GM21723 (cell line): ENCODE measurements around the gene SLC27A5.
A peak's percentile ranks its signal among the peaks of the same experiment; 100 is the strongest.
"Not testable (repeated sequence)": the region's sequence is repeated elsewhere in the genome, so short reads cannot be mapped to it uniquely, and the experiment has no call there.

ENCODE experiments used
- ATAC-seq: cut with Tn5 transposase; IDR thresholded peaks from one replicate; pipeline ENCODE4 v1.9.1; 2021; ENCODE audit warnings: mild to moderate bottlenecking, moderate library complexity; ENCODE audit not compliant: unreplicated experiment

Gene SLC27A5

DNA sequence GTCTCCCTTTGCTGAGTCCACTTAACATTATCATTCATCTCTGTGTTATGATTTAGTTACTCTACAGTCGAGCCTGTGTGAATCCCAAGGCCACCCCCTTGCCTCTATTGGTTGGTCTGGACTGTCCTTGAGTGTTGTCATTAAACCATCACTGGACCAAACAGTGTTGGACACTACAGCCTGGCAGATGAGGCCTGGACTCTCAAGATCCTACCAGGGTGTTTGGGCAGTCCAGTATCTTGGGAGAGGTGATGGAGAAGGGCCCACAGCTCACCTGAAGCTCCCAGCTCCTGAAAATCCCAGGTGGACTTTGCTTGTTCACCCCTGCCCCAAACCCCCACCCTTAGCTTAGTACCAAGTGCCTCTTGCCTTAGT is 39.3 kb upstream of the SLC27A5 start:
- ATAC-seq, result no peak

DNA sequence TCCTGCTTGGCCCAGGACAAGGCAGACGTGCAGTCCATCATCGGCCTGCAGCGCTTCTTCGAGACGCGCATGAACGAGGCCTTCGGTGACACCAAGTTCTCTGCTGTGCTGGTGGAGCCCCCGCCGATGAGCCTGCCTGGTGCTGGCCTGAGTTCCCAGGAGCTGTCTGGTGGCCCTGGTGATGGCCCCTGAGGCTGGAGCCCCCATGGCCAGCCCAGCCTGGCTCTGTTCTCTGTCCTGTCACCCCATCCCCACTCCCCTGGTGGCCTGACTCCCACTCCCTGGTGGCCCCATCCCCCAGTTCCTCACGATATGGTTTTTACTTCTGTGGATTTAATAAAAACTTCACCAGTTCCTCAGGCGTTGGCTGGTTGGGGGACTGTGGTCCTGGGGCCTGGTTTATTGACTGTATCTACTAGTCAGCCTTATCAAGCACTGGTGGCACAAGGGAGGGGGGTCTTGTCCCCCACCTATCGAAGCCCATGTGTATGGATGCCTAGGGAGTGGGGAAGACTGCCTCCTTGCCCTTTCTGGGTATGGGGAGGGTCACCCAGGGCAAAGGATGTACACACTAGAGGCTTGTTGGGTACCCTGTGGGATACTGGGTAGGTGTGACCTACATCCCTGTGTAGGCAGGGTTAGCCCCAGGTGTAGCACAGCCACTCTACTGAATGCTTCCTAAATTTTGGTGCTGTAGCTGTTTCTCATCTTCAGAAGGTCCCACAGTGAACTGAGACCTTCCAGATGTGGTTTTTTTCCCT is 38.8 kb upstream of the SLC27A5 start:
- no peak for ATAC-seq

DNA sequence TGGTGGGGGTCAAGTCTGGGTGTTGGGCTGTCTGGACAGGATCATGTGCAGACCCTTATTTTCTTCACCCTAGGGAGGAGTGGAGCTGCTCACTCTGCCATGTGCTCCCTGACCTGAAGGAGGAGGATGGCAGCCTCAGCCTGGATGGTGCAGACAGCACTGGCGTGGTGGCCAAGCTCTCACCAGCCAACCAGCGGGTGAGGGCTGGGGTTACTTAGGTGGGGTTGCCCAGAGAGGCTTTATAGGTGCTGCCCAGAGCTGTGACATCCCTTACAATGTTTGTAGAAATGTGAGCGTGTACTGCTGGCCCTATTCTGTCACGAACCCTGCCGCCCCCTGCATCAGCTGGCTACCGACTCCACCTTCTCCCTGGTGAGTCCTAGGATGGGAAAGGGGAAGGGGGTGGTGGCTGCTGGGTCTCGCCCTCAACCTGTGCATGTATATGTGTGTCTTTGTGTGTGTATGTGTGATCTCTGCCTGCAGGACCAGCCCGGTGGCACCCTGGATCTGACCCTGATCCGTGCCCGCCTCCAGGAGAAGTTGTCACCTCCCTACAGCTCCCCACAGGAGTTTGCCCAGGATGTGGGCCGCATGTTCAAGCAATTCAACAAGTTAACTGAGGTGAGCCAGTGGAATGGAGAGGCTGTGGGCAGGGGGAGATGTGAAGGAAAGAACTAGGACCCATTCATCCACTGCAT is 38.0 kb upstream of the SLC27A5 start:
- no peak for ATAC-seq

DNA sequence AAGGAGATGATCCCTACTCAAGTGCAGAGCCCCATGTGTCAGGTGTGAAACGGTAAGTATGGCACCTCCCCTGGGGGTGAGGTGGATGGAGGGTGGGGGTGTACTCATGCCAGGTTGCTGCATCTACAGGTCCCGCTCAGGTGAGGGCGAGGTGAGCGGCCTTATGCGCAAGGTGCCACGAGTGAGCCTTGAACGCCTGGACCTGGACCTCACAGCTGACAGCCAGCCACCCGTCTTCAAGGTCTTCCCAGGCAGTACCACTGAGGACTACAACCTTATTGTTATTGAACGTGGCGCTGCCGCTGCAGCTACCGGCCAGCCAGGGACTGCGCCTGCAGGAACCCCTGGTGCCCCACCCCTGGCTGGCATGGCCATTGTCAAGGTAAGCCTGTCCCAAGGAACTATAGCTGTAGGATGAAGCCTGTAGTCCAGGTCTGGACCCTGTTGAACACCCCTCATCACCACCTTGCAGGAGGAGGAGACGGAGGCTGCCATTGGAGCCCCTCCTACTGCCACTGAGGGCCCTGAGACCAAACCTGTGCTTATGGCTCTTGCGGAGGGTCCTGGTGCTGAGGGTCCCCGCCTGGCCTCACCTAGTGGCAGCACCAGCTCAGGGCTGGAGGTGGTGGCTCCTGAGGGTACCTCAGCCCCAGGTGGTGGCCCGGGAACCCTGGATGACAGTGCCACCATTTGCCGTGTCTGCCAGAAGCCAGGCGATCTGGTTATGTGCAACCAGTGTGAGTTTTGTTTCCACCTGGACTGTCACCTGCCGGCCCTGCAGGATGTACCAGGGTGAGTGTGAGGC is 37.3 kb upstream of the SLC27A5 start:
- no peak for ATAC-seq

DNA sequence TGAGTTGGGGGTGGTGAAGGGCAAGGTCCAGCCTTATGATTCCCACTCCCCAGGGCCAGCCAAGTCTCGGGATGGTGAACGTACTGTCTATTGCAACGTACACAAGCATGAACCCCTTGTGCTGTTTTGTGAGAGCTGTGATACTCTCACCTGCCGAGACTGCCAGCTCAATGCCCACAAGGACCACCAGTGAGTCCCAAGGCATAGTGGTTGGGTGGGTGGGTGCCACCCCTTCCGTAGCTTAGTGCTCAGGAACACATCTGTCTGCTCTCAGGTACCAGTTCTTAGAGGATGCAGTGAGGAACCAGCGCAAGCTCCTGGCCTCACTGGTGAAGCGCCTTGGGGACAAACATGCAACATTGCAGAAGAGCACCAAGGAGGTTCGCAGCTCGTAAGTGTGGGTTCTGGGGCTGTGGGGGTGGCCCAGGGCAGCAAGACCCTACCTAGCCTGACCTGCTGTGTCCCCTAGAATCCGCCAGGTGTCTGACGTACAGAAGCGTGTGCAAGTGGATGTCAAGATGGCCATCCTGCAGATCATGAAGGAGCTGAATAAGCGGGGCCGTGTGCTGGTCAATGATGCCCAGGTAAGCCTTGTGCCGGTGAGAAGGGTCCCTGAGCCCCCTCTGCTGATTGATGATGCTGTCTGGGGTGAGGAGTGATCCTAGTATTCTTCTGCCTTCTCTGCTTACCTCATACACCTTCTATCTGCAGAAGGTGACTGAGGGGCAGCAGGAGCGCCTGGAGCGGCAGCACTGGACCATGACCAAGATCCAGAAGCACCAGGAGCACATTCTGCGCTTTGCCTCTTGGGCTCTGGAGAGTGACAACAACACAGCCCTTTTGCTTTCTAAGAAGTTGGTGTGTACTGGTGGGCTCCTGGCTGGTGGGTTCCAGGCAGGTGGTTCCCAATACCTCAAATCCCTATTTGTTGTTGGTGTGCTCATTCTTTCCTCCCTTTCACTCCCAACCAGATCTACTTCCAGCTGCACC is 35.8 kb upstream of the SLC27A5 start:
- no peak for ATAC-seq

DNA sequence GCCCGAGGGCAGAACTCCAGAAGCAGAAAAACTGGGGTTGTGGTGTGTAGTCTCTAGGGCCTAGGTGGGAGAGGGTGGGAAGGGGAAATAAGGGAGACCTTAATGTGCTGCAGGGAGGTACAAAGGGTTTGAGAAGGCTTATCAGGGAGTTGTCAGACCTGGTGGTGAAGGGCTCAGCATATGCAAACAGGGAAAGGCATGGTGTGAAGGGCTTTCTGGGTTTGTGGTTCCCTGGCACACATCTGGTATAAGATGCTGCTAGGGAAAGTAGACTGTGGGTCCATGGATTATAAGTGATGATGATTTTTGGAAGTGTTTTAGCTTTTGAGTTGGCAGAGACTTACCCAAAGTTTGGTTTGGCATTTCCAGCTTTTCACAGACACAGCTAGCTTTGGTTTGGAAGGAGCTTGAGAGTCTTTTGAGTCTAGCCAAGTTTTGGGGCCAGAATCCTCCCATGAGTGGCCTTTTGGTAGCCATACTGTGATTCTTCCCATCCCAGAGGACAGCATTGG is 34.3 kb upstream of the SLC27A5 start:
- no peak for ATAC-seq

DNA sequence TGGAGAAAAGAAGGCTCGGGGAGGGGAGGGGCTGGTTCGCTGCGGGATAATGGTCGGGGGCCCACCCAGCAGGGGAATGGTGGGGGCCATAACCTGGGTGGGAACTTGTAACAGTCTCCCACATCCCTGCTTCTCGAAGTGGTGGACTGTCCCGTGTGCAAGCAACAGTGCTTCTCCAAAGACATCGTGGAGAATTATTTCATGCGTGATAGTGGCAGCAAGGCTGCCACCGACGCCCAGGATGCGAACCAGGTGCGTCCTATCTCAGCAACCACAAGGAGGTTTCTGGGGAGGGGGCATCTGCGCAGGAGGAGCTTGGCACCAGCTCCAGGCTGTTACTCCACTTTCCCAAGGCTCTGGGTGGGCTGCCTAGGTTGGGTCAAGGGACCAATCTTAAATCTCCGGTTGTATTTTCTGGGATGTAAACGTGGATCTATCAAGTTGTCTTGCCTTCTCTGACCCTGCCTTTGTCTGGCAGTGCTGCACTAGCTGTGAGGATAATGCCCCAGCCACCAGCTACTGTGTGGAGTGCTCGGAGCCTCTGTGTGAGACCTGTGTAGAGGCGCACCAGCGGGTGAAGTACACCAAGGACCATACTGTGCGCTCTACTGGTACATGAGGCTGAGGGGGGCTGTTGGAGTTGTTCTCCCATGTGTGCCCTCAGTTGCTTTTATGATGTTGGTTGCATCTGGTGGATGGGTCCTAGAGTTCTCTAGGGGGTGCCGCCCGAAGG is 33.7 kb upstream of the SLC27A5 start:
- ATAC-seq, result no peak

DNA sequence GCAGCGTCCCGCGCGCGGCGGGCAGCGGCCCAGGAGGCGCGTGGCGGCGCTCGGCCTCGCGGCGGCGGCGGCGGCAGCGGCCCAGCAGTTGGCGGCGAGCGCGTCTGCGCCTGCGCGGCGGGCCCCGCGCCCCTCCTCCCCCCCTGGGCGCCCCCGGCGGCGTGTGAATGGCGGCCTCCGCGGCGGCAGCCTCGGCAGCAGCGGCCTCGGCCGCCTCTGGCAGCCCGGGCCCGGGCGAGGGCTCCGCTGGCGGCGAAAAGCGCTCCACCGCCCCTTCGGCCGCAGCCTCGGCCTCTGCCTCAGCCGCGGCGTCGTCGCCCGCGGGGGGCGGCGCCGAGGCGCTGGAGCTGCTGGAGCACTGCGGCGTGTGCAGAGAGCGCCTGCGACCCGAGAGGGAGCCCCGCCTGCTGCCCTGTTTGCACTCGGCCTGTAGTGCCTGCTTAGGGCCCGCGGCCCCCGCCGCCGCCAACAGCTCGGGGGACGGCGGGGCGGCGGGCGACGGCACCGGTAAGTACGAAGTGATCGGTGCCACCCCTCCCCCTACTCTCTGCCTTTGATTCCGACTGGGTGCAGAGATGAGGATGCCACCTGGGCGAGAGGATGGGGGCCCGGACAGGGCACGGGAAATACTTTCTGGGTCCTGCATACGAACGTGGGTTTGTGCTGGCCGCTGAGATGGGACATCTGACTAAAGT is 32.9 kb upstream of the SLC27A5 start:
- ATAC-seq, result peak; percentile 44

DNA sequence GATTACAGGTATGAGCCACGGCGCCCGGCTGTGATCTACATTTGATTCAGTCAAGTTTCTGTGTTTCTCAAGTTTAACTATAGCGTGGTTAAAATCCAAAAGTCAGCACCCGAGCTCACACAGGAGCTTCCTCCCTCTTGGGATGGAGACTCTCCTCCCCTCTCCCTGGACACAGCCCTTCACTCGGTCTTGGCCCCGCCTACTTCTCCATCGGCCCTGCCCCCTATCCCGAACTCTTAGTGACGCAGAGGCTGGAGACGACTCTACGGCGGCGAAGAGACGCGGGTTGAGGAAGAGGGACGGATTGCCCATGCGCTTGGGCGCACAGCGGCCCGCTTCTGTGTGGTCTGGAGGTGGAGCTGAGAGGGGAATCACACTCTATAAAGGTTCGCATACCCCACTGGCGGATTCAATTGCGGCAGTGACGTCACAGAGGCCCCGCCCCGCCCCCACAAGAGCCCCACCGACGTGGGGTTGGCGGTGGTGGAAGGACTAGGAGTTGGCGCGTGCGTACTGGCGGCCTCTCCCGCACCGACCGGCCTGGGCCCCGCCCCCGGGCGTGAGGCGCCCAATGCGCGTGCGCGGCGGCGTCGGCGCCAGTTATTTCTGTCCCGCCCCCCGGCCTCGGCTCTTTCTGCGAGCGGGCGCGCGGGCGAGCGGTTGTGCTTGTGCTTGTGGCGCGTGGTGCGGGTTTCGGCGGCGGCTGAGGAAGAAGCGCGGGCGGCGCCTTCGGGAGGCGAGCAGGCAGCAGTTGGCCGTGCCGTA is 32.2 kb upstream of the SLC27A5 start, which contains the start of gene TRIM28:
Gene TRIM28 (plus strand): TSS at position 239 of the 765 bp plus-strand sequence. CDS start 694 bp downstream, outside the sequence.
- peak; percentile 79 for ATAC-seq

DNA sequence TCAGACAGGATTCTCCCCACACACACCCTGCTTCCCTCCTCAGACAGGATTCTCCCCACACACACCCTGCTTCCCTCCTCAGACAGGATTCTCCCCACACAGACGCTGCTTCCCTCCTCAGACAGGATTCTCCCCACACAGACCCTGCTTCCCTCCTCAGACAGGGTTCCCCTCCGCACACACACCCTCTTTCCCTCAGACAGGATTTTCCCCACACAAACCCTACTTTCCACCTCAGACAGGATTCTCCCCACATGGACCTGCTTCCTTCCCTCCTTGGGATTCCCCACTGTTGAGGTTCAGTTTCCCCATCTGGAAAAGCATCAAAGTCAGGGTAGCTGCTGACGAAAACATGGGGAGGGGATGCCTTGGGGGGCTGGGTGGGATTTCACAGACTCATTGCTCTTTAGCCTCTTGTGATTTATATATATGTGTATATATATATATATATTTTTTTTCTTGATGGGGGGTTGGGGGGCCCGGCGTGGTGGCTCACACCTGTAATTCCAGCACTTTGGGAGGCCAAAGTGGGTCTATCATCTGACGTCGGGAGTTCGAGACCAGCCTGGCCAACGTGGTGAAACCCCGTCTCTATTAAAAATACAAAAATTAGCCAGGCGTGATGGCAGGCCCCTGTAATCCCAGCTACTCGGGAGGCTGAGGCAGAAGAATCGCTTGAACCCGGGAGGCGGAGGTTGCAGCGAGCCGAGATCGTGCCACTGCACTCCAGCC is 31.0 kb upstream of the SLC27A5 start:
- ATAC-seq, result not testable (repeated sequence)

DNA sequence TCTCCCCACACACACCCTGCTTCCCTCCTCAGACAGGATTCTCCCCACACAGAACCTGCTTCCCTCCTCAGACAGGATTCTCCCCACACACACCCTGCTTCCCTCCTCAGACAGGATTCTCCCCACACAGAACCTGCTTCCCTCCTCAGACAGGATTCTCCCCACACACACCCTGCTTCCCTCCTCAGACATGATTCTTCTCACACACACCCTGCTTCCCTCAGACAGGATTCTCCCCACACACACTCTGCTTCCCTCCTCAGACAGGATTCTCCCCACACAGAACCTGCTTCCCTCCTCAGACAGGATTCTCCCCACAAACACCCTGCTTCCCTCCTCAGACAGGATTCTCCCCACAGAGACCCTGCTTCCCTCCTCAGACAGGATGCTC is 27.4 kb upstream of the SLC27A5 start:
- not testable (repeated sequence) for ATAC-seq

DNA sequence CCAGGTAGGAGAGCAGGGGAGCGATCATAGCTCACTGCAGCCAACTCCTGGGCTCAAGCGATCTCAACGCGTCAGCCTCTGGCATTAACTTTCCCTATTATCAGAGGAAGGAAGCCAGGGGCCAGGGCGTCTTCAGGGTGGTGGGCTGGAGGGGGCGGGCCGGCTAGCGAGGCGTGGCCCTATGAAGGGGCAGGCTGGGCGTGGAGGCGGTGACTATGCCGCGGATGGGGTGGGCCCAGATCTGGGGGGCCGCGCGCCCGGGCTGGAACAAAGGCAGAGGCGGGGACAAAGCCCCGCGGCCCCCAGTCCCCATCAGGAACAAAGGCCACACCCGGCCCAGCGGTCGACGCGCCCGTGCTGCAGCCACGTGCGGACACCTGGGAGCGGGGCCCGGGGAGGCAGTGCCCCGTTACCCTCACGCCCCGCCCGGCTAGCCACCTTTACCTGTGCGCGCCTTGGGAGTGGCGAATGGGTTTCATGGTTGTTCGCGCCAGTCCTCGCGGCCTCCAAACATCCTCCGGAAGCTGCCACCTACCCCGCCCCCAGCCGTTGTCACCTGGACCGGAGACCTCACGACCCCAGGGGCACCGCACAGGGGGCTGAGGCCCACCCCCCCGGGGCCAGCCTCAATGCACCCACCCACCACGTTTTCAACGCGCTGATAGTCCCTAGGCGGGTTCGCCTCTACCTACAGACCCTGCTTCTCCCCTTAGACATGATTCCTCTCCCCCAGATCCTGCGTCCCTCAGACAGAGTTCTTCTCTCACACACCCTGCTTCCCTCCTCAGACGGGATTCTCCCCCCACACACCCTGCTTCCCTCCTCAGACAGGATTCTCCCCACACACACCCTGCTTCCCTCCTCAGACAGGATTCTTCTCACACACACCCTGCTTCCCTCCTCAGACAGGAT is 26.7 kb upstream of the SLC27A5 start:
- no peak for ATAC-seq

DNA sequence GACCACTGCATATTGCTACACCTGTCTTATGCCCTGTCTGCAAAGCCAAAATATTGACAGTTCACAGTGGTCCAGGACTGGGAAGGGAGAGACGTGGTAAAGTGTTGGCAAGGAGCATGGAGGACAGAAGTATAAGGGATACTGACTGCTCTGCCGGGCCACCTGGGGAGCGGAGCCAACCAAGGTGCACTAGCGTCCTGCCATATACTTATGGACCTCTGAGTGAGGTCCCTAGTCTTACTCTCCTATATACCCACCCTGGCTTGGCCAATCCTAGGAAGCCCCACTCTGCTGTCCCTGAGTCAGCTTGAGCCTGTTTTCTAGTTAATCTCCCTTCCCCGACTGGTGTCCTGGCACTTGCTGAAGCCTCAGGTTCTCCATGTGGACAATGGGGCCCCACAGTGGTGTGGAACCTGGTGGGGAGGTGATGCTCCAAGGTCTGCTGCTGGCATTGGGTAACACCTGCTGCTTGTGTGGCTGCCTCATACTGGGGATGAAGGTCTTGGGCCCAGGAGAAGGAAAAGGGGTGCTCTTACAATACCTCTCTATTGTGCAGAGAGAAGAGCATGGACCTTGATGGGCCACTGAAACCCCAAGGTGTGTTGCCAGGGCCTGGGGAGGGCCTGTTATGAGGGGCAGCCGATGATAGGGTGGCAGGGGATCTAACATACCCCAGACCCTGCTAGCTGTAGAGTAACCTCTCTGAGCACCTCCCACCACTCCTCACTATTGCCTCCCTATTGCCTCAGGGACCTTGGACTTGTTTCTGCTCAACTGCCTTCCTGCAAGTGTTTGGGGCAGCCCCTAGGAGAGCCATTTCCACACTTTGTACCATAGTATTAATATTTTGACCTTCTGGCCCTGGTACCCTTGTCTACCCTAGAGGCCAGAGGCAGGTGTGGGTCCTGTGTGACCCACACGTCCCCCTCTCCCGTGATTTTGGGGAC is 25.3 kb upstream of the SLC27A5 start:
- ATAC-seq, result no peak

DNA sequence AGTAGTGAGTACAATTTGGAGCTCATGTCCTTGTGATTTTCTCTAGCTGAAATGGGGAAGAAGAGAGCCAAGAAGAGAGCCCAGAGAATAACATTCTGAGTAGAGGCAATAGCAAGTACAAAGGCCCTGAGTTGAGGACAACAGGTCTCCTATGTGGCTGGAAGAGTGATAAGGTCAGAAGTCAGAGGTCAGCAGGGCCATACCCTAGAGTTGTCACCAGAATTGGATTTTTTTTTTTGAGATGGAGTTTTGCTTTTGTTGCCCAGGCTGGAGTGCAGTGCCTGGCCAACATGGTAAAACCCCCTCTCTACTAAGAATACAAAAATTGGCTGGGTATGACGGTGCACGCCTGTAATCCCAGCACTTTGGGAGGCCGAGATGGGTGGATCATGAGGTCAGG is 24.1 kb upstream of the SLC27A5 start:
- ATAC-seq, result no peak
